Measurements from ENCODE around the gene QPRT.

GRCh38 chr16:29665294-29666077, 13.5 kb upstream of the QPRT start:
- TF ChIP-seq, protein P1, sequence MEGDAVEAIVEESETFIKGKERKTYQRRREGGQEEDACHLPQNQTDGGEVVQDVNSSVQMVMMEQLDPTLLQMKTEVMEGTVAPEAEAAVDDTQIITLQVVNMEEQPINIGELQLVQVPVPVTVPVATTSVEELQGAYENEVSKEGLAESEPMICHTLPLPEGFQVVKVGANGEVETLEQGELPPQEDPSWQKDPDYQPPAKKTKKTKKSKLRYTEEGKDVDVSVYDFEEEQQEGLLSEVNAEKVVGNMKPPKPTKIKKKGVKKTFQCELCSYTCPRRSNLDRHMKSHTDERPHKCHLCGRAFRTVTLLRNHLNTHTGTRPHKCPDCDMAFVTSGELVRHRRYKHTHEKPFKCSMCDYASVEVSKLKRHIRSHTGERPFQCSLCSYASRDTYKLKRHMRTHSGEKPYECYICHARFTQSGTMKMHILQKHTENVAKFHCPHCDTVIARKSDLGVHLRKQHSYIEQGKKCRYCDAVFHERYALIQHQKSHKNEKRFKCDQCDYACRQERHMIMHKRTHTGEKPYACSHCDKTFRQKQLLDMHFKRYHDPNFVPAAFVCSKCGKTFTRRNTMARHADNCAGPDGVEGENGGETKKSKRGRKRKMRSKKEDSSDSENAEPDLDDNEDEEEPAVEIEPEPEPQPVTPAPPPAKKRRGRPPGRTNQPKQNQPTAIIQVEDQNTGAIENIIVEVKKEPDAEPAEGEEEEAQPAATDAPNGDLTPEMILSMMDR (IDR thresholded peaks at IDR 0.05), result no peak
- TF ChIP-seq POLR2AphosphoS5 (IDR thresholded peaks at IDR 0.05; ENCODE audit: low read depth, low read length) (no peak), TCF7L2 (IDR thresholded peaks at IDR 0.05; ENCODE audit: low read depth, low read length) (no peak)
